HepG2 (cell line): Measurements from ENCODE around the gene PPM1M. TPM values are rescaled to one million over a fixed set of nuclear protein-coding genes. Genes with fewer than 3 reads are reported as not detected.
A peak's percentile ranks its signal among the peaks of the same experiment; 100 is the strongest.

Source experiments
- ASH2L ChIP-seq: fragments of 300-600, 200-600 bp; sonication (generic); IDR thresholded peaks from 2 replicates; pipeline ENCODE4 v1.7.0; 2017; ENCODE audit warnings: low read depth, mild to moderate bottlenecking, moderate library complexity, mixed read lengths, low read length; ENCODE audit not compliant: insufficient read length
- BHLHE40 ChIP-seq: IDR thresholded peaks from 2 replicates; pipeline ENCODE4 v1.6.1; 2011; ENCODE audit warnings: low read length, improper control_type of control experiment
- CENPT ChIP-seq: sonication (generic); formaldehyde crosslinking; IDR thresholded peaks from 2 replicates; pipeline ENCODE4 v1.8.0; 2022; ENCODE audit warnings: low read depth, mild to moderate bottlenecking, moderate library complexity, missing genetic modification reagents
- GABPB1 ChIP-seq: IDR thresholded peaks from 2 replicates; pipeline ENCODE4 v1.6.1; 2016; ENCODE audit warnings: mild to moderate bottlenecking, missing genetic modification reagents, moderate library complexity, missing compliant biosample characterization
- MAZ ChIP-seq, 2 experiments: sonication (generic) in 1 of 2; formaldehyde crosslinking in 1 of 2; IDR thresholded peaks; 2 replicates each; pipeline versions ENCODE4 v1.5.0 to v1.6.1; 2012 to 2020; ENCODE audit warnings: low read depth in 2 of 2, mild to moderate bottlenecking in 2 of 2, borderline replicate concordance in 1 of 2, improper control_type of control experiment in 1 of 2, low read length in 1 of 2, missing genetic modification reagents in 1 of 2, moderate library complexity in 1 of 2
- POLR2G ChIP-seq: fragments of 200-400 bp; formaldehyde crosslinking; IDR thresholded peaks from 2 replicates; pipeline ENCODE4 v1.6.1; 2018; ENCODE audit warnings: mild to moderate bottlenecking, low read depth, low read length, moderate library complexity
- SP4 ChIP-seq: sonication (generic); formaldehyde crosslinking; IDR thresholded peaks from 2 replicates; pipeline ENCODE4 v1.8.1; 2023; ENCODE audit warnings: mild to moderate bottlenecking, missing genetic modification reagents
- SP5 ChIP-seq: IDR thresholded peaks from 2 replicates; pipeline ENCODE4 v1.6.1; 2016; ENCODE audit warnings: low read depth, borderline replicate concordance
- THAP11 ChIP-seq: IDR thresholded peaks from 2 replicates; pipeline ENCODE4 v1.6.1; 2016; ENCODE audit warnings: missing biosample characterization, missing genetic modification reagents
- XBP1 ChIP-seq: sonication (generic); formaldehyde crosslinking; IDR thresholded peaks from 2 replicates; pipeline ENCODE4 v1.5.0; 2020; ENCODE audit warnings: missing genetic modification reagents
- ZNF333 ChIP-seq: sonication (generic); formaldehyde crosslinking; IDR thresholded peaks from 2 replicates; pipeline ENCODE4 v1.4.0; 2020; ENCODE audit warnings: mild to moderate bottlenecking, missing genetic modification reagents, borderline replicate concordance
- ZNF335 ChIP-seq: sonication (generic); formaldehyde crosslinking; IDR thresholded peaks from 2 replicates; pipeline ENCODE4 v1.4.0; 2020; ENCODE audit warnings: missing genetic modification reagents
- ZNF432 ChIP-seq: sonication (generic); formaldehyde crosslinking; IDR thresholded peaks from 2 replicates; pipeline ENCODE4 v1.5.0; 2020; ENCODE audit warnings: missing genetic modification reagents, mild to moderate bottlenecking, borderline replicate concordance
- ZNF772 ChIP-seq: sonication (generic); formaldehyde crosslinking; IDR thresholded peaks from 2 replicates; pipeline ENCODE4 v1.5.0; 2020; ENCODE audit warnings: mild to moderate bottlenecking, missing genetic modification reagents
- polyA plus RNA-seq, 8 experiments: library from polyadenylated mRNA; depleted of rRNA in 3 of 8; stranded (reverse) in 7 of 8; unstranded in 1 of 8; fragments of >200 nt; fragmentation: Illumina TruSeq in 4 of 8; extraction: Trizol in 4 of 8; gene quantifications; 2 replicates each; pipeline versions ENCODE4 v1.2.1 to v1.2.3, GENCODE V29; 2011 to 2016; ENCODE audit warnings: low read depth in 4 of 8, missing spikeins in 1 of 8, mixed read lengths in 1 of 8; ENCODE audit not compliant: insufficient read depth in 1 of 8
- total RNA-seq, 5 experiments: library from RNA; depleted of rRNA; stranded (reverse); fragments of >200 nt; fragmentation: Illumina TruSeq; extraction: Trizol; gene quantifications; 2 replicates each; pipeline ENCODE4 v1.2.3, GENCODE V29; 2016; ENCODE audit warnings: low read depth in 1 of 5
- TF ChIP-seq, protein P1 (sequence below): sonication (generic); formaldehyde crosslinking; IDR thresholded peaks from 2 replicates; pipeline ENCODE4 v1.8.0; 2023; ENCODE audit warnings: mild to moderate bottlenecking, missing genetic modification reagents
- TF ChIP-seq, protein P2 (sequence below): IDR thresholded peaks from 2 replicates; pipeline ENCODE4 v1.6.1; 2016
- TF ChIP-seq, protein P3 (sequence below): sonication (generic); formaldehyde crosslinking; IDR thresholded peaks from 2 replicates; pipeline ENCODE4 v1.4.0; 2020; ENCODE audit warnings: missing genetic modification reagents
- TF ChIP-seq, protein P4 (sequence below): IDR thresholded peaks from 2 replicates; pipeline ENCODE4 v1.6.1; 2016; ENCODE audit warnings: missing compliant biosample characterization, missing genetic modification reagents, borderline replicate concordance
- TF ChIP-seq, protein P5 (sequence below): sonication (generic); formaldehyde crosslinking; IDR thresholded peaks from 2 replicates; pipeline ENCODE4 v1.8.1; 2023; ENCODE audit warnings: mild to moderate bottlenecking, moderate library complexity, missing genetic modification reagents

The PPM1M gene
- total and polyA plus RNA-seq, 2 of the 13 experiments (the other 11 are each of a cell fraction or from before 2014, with no cell fraction given), result 2.5 to 5.9 TPM

DNA sequence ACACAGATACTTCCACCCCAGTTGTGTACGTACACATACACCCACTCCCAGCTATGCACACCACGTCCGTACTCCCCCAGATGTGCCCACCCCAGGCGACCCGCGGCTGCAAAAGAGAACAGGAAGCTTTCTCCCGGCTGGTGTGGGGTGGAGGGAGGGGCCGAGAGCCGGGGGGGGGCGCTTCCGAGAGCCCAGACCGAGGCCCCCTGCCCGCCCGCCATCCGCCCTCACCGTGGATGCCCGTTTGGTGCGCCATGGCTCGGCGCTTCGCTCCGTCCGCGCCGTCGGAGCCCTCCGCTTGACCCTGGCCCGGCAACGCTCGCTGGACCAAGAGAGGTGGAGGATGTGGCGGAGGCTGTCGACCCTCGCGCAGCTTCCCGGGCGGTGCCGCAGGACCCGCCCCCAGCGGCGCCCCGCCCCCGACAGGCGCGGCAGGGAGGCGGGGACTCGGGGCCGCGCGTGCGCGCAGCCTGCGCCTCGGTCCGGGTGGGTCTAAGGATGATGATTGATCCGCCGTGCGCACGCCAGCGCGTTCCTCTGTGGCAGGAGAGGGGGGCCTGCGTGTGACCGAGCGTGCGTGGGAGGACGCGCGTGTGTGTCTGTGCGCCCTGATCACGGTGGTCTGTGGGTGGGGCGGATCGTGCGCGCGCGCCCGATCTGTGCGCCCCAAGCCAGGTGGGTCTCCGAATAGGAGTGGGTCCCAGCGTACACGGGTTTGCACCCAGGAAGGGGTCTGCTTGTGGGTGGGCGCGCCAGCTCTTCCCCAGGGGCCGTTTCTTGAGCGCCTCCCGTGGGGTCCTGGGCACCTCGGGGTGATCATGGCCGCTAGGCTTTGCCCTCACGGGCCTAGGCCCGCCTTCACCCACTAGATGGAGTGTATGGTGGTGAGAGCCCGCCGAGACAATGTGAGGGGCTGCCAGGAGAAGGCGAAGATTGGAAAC is 6.5 kb upstream of the PPM1M start, which contains the start of gene TWF2 (continued):
- TF ChIP-seq ASH2L (peak; percentile 34), POLR2G (peak; percentile 73), MAZ (IDR thresholded peaks at IDR 0.05; ENCODE audit: borderline replicate concordance, low read depth, low read length) (no peak), MAZ (CRISPR knock-in tag; IDR thresholded peaks at IDR 0.05; ENCODE audit: low read depth) (peak; percentile 66), THAP11 (CRISPR knock-in tag) (peak; percentile 62; the same call in 1 of the 2 replicates), ZNF335 (CRISPR knock-in tag) (no peak), BHLHE40 (no peak), SP4 (CRISPR knock-in tag) (peak; percentile 63; the same call in 1 of the 2 replicates), XBP1 (CRISPR knock-in tag) (no peak), ZNF432 (CRISPR knock-in tag) (no peak), SP5 (CRISPR knock-in tag) (peak; percentile 55; the same call in 1 of the 2 replicates), GABPB1 (peak; percentile 65; the same call in 1 of the 2 replicates), CENPT (CRISPR knock-in tag) (no peak; the same call in 1 of the 2 replicates), ZNF333 (CRISPR knock-in tag) (peak; percentile 1; the same call in 1 of the 2 replicates), ZNF772 (CRISPR knock-in tag) (no peak)
- TF ChIP-seq, protein P1, sequence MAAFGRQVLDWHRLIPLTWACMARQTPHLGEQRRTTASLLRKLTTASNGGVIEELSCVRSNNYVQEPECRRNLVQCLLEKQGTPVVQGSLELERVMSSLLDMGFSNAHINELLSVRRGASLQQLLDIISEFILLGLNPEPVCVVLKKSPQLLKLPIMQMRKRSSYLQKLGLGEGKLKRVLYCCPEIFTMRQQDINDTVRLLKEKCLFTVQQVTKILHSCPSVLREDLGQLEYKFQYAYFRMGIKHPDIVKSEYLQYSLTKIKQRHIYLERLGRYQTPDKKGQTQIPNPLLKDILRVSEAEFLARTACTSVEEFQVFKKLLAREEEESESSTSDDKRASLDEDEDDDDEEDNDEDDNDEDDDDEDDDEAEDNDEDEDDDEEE (CRISPR knock-in tag), result 0 out of 2 replicates have a peak, but pooled peaks have one; percentile 21
- TF ChIP-seq, protein P2, sequence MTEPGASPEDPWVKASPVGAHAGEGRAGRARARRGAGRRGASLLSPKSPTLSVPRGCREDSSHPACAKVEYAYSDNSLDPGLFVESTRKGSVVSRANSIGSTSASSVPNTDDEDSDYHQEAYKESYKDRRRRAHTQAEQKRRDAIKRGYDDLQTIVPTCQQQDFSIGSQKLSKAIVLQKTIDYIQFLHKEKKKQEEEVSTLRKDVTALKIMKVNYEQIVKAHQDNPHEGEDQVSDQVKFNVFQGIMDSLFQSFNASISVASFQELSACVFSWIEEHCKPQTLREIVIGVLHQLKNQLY, result no peak
- TF ChIP-seq, protein P3, sequence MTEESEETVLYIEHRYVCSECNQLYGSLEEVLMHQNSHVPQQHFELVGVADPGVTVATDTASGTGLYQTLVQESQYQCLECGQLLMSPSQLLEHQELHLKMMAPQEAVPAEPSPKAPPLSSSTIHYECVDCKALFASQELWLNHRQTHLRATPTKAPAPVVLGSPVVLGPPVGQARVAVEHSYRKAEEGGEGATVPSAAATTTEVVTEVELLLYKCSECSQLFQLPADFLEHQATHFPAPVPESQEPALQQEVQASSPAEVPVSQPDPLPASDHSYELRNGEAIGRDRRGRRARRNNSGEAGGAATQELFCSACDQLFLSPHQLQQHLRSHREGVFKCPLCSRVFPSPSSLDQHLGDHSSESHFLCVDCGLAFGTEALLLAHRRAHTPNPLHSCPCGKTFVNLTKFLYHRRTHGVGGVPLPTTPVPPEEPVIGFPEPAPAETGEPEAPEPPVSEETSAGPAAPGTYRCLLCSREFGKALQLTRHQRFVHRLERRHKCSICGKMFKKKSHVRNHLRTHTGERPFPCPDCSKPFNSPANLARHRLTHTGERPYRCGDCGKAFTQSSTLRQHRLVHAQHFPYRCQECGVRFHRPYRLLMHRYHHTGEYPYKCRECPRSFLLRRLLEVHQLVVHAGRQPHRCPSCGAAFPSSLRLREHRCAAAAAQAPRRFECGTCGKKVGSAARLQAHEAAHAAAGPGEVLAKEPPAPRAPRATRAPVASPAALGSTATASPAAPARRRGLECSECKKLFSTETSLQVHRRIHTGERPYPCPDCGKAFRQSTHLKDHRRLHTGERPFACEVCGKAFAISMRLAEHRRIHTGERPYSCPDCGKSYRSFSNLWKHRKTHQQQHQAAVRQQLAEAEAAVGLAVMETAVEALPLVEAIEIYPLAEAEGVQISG (CRISPR knock-in tag), result peak; percentile 55; the same call in 1 of the 2 replicates
- TF ChIP-seq, protein P4, sequence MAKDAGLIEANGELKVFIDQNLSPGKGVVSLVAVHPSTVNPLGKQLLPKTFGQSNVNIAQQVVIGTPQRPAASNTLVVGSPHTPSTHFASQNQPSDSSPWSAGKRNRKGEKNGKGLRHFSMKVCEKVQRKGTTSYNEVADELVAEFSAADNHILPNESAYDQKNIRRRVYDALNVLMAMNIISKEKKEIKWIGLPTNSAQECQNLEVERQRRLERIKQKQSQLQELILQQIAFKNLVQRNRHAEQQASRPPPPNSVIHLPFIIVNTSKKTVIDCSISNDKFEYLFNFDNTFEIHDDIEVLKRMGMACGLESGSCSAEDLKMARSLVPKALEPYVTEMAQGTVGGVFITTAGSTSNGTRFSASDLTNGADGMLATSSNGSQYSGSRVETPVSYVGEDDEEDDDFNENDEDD (CRISPR knock-in tag), result no peak
- TF ChIP-seq, protein P5, sequence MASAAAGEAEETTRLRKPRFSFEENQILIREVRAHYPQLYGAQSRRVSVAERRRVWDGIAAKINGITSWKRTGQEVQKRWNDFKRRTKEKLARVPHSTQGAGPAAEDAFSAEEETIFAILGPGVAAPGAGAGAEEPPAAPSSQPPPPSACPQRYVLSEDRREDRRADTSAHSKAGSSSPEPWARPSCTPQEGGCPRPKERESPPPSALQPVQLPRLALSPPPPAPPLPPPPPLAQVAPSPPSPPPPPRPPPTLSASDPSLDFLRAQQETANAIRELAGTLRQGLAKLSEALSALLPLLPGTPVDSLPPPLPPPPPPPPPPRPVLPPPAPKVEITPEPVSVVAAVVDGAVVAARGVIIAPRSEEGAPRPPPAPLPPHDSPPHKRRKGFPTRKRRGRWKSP (CRISPR knock-in tag), result no peak
